ENCODE data around the gene EFEMP1. TPM values are rescaled to one million over a fixed set of nuclear protein-coding genes. Genes with fewer than 3 reads are reported as not detected.

The EFEMP1 gene
- total RNA-seq, 2 experiments from 2014 or later: 0.61 TPM; not detected in 1

DNA sequence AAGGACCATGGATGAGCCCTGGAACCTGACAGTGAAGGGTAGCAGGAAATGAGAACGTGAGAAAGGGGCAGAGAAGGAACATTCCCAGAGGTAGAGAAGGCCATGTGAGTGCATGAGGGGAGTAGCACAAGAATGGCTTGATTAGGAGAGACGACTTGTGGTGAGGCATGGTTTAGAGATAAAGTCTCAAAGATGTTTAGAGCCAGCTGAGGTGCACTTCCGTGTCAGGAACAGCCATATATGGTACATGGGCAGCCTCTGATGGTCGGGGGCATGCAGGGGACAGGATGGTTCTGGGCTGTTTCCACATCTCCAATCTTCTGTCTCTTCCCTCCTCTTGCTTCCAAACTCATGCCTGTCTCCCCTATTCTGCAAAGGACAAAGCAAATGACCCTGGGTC lies 28.8 kb upstream of the EFEMP1 start:
- ChIA-PET POLR2A (no interaction called here), CTCF (ENCODE audit: unreplicated experiment) (no interaction called here)
- Histone ChIP-seq H3K9me3 (ENCODE audit: low read length) (no peaks in the 10 kb centered on the region), H3K4me1 (ENCODE audit: insufficient read depth, low read length, poor library complexity, severe bottlenecking) (no peaks in the 10 kb centered on the region), H3K27ac (ENCODE audit: low read depth, low read length, poor library complexity, severe bottlenecking) (no peak overlapping the region), H2AFZ (ENCODE audit: low read length) (peak overlapping the region; percentile 19; the same call in 1 of the 2 replicates), H3K4me2 (ENCODE audit: low read length) (no peak overlapping the region), H3K36me3 (ENCODE audit: insufficient read depth, low read length) (no peaks in the 10 kb centered on the region), H4K20me1 (ENCODE audit: insufficient read depth, low read length) (no peaks in the 10 kb centered on the region), H3K9me2 (ENCODE audit: insufficient read depth, low read length) (no peaks in the 10 kb centered on the region), H3K4me3 (ENCODE audit: low read depth, low read length, poor library complexity, severe bottlenecking) (no peak overlapping the region), H3K79me2 (ENCODE audit: insufficient read depth, low read depth, low read length) (no peaks in the 10 kb centered on the region)
- intact Hi-C loops (cut with micrococcal nuclease; ENCODE audit: unreplicated experiment): no loop called here
- no peak for TF ChIP-seq EZH2phosphoT487 (IDR thresholded peaks at IDR 0.05; ENCODE audit: borderline replicate concordance, low read depth, low read length)
- TF ChIP-seq, protein P1, sequence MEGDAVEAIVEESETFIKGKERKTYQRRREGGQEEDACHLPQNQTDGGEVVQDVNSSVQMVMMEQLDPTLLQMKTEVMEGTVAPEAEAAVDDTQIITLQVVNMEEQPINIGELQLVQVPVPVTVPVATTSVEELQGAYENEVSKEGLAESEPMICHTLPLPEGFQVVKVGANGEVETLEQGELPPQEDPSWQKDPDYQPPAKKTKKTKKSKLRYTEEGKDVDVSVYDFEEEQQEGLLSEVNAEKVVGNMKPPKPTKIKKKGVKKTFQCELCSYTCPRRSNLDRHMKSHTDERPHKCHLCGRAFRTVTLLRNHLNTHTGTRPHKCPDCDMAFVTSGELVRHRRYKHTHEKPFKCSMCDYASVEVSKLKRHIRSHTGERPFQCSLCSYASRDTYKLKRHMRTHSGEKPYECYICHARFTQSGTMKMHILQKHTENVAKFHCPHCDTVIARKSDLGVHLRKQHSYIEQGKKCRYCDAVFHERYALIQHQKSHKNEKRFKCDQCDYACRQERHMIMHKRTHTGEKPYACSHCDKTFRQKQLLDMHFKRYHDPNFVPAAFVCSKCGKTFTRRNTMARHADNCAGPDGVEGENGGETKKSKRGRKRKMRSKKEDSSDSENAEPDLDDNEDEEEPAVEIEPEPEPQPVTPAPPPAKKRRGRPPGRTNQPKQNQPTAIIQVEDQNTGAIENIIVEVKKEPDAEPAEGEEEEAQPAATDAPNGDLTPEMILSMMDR (conservative IDR thresholded peaks at IDR 0.05; ENCODE audit: low read length): no peak
- no TSS peak for BruUV-seq (replicated peaks)
- DNase-seq (ENCODE audit: low spot score): peak; percentile 3

DNA sequence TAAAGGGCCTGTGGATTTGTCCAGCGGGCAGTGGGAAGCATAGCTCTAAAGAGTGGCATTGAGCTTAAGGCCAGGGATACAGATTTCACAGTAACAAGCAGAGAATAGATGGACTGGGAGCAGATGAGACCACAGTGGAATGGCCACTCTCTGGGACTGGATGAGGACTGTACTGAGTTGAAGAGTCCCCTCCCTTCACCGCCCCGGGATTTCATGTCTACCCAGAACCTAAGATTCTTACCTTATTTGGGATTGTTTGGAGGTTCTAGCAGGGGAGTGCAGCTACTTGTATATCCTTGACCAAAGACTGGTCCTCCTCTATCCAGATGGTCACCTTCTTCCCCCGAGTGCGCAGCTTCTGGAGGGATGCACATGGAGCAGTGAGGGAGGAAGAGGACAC lies 28.0 kb upstream of the EFEMP1 start:
- no peak for DNase-seq (ENCODE audit: low spot score)
- Histone ChIP-seq H3K4me1 (ENCODE audit: insufficient read depth, low read length, poor library complexity, severe bottlenecking) (no peaks in the 10 kb centered on the region), H4K20me1 (ENCODE audit: insufficient read depth, low read length) (no peaks in the 10 kb centered on the region), H3K9me2 (ENCODE audit: insufficient read depth, low read length) (no peaks in the 10 kb centered on the region), H3K4me3 (ENCODE audit: low read depth, low read length, poor library complexity, severe bottlenecking) (no peak overlapping the region), H3K4me2 (ENCODE audit: low read length) (no peak overlapping the region), H3K9me3 (ENCODE audit: low read length) (no peaks in the 10 kb centered on the region), H2AFZ (ENCODE audit: low read length) (no peak overlapping the region), H3K79me2 (ENCODE audit: insufficient read depth, low read depth, low read length) (no peaks in the 10 kb centered on the region), H3K27ac (ENCODE audit: low read depth, low read length, poor library complexity, severe bottlenecking) (no peak overlapping the region), H3K36me3 (ENCODE audit: insufficient read depth, low read length) (no peaks in the 10 kb centered on the region)
- CTCF ChIA-PET (ENCODE audit: unreplicated experiment): no interaction called here
- intact Hi-C loops (cut with micrococcal nuclease; ENCODE audit: unreplicated experiment): loop anchor here (1.0 kb wide), 1 partner anchor 233 kb away; no protein-coding TSS in a partner anchor
- BruUV-seq (replicated peaks): no TSS peak
- POLR2A ChIA-PET: no interaction called here
- TF ChIP-seq, protein P1 (conservative IDR thresholded peaks at IDR 0.05; ENCODE audit: low read length): no peak
- no peak for TF ChIP-seq EZH2phosphoT487 (IDR thresholded peaks at IDR 0.05; ENCODE audit: borderline replicate concordance, low read depth, low read length)

DNA sequence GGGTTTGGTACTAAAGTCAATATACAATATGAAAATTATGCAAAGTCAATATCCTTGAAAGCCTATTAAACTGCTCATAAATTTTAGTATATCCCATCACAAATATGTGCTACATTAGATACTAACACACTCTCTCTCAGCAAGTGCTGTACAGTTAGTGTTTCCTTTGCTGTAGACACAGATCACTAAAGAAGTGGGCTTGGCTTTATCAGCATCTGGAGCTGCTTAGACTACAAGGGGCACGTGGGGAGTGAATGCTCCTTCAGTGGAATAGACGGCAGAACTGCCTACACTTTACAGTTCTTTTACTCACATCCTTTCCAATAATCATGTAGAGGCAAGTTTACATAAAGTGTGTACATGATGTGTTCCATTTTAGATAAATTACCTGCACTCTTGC lies 26.0 kb upstream of the EFEMP1 start:
- Histone ChIP-seq H3K27ac (ENCODE audit: low read depth, low read length, poor library complexity, severe bottlenecking) (no peak overlapping the region), H3K79me2 (ENCODE audit: insufficient read depth, low read depth, low read length) (no peaks in the 10 kb centered on the region), H3K4me2 (ENCODE audit: low read length) (no peak overlapping the region), H3K36me3 (ENCODE audit: insufficient read depth, low read length) (no peaks in the 10 kb centered on the region), H3K4me3 (ENCODE audit: low read depth, low read length, poor library complexity, severe bottlenecking) (no peak overlapping the region), H3K4me1 (ENCODE audit: insufficient read depth, low read length, poor library complexity, severe bottlenecking) (no peaks in the 10 kb centered on the region), H3K9me2 (ENCODE audit: insufficient read depth, low read length) (no peaks in the 10 kb centered on the region), H3K9me3 (ENCODE audit: low read length) (no peaks in the 10 kb centered on the region), H4K20me1 (ENCODE audit: insufficient read depth, low read length) (no peaks in the 10 kb centered on the region), H2AFZ (ENCODE audit: low read length) (no peak overlapping the region)
- TF ChIP-seq, protein P1 (conservative IDR thresholded peaks at IDR 0.05; ENCODE audit: low read length): no peak
- no peak for TF ChIP-seq EZH2phosphoT487 (IDR thresholded peaks at IDR 0.05; ENCODE audit: borderline replicate concordance, low read depth, low read length)
- no peak for DNase-seq (ENCODE audit: low spot score)
- POLR2A ChIA-PET: no interaction called here
- intact Hi-C loops (cut with micrococcal nuclease; ENCODE audit: unreplicated experiment): no loop called here
- CTCF ChIA-PET (ENCODE audit: unreplicated experiment): no interaction called here
- no TSS peak for BruUV-seq (replicated peaks)
